HEK293 (cell line): ENCODE results near the gene ARHGEF2.
A peak's percentile ranks its signal among the peaks of the same experiment; 100 is the strongest.

Experiments
- EGR2 ChIP-seq: fragments of 450-650 bp; formaldehyde crosslinking; IDR thresholded peaks from 2 replicates; pipeline ENCODE4 v1.5.1; 2016; ENCODE audit warnings: low read depth, missing biosample characterization, missing genetic modification characterization
- FEZF1 ChIP-seq: fragments of 450-650 bp; formaldehyde crosslinking; IDR thresholded peaks from 2 replicates; pipeline ENCODE4 v1.5.1; 2016; ENCODE audit warnings: missing biosample characterization, missing genetic modification characterization
- GLI4 ChIP-seq: fragments of 450-650 bp; formaldehyde crosslinking; IDR thresholded peaks from 2 replicates; pipeline ENCODE4 v1.5.1; 2016; ENCODE audit warnings: missing biosample characterization, missing genetic modification characterization
- HOXD13 ChIP-seq: sonication (generic); formaldehyde crosslinking; IDR thresholded peaks from 2 replicates; pipeline ENCODE4 v1.8.0; 2022; ENCODE audit warnings: missing genetic modification reagents, borderline replicate concordance
- IKZF3 ChIP-seq: fragments of 450-650 bp; IDR thresholded peaks from 2 replicates; pipeline ENCODE4 v1.5.0; 2018; ENCODE audit warnings: missing biosample characterization, mild to moderate bottlenecking, missing genetic modification characterization, moderate library complexity
- SP2 ChIP-seq: fragments of 450-650 bp; formaldehyde crosslinking; IDR thresholded peaks from 2 replicates; pipeline ENCODE4 v1.5.1; 2016; ENCODE audit warnings: missing biosample characterization, missing genetic modification characterization
- YY2 ChIP-seq: fragments of 450-650 bp; formaldehyde crosslinking; IDR thresholded peaks from 2 replicates; pipeline ENCODE4 v1.5.1; 2016; ENCODE audit warnings: missing biosample characterization, missing genetic modification characterization
- ZBTB1 ChIP-seq: fragments of 450-650 bp; formaldehyde crosslinking; IDR thresholded peaks from 2 replicates; pipeline ENCODE4 v1.5.1; 2016; ENCODE audit warnings: missing biosample characterization, missing genetic modification characterization
- ZBTB20 ChIP-seq: fragments of 450-650 bp; formaldehyde crosslinking; IDR thresholded peaks from 2 replicates; pipeline ENCODE4 v1.5.1; 2016; ENCODE audit warnings: missing biosample characterization, missing genetic modification characterization
- ZEB2 ChIP-seq: fragments of 450-650 bp; formaldehyde crosslinking; IDR thresholded peaks from 2 replicates; pipeline ENCODE4 v1.5.1; 2016; ENCODE audit warnings: missing biosample characterization, missing genetic modification characterization
- ZIC2 ChIP-seq: fragments of 450-650 bp; formaldehyde crosslinking; IDR thresholded peaks from 2 replicates; pipeline ENCODE4 v1.5.1; 2016; ENCODE audit warnings: missing biosample characterization, missing genetic modification characterization
- ZNF157 ChIP-seq: fragments of 450-650 bp; formaldehyde crosslinking; IDR thresholded peaks from 2 replicates; pipeline ENCODE4 v1.5.1; 2016; ENCODE audit warnings: missing biosample characterization, missing genetic modification characterization
- ZNF24 ChIP-seq: fragments of 450-650 bp; formaldehyde crosslinking; IDR thresholded peaks from 2 replicates; pipeline ENCODE4 v1.5.1; 2016; ENCODE audit warnings: missing biosample characterization, missing genetic modification characterization
- ZNF248 ChIP-seq: fragments of 450-650 bp; formaldehyde crosslinking; IDR thresholded peaks from 2 replicates; pipeline ENCODE4 v1.5.1; 2017; ENCODE audit warnings: missing biosample characterization, missing genetic modification characterization
- ZNF391 ChIP-seq: fragments of 450-650 bp; formaldehyde crosslinking; IDR thresholded peaks from 2 replicates; pipeline ENCODE4 v1.5.1; 2016; ENCODE audit warnings: low read depth, missing biosample characterization, missing genetic modification characterization, borderline replicate concordance
- ZNF544 ChIP-seq: fragments of 450-650 bp; formaldehyde crosslinking; IDR thresholded peaks from 2 replicates; pipeline ENCODE4 v1.5.0; 2017; ENCODE audit warnings: missing biosample characterization, missing genetic modification characterization
- ZNF585B ChIP-seq: fragments of 450-650 bp; formaldehyde crosslinking; IDR thresholded peaks from 2 replicates; pipeline ENCODE4 v1.5.1; 2016; ENCODE audit warnings: missing biosample characterization, missing genetic modification characterization
- ZNF701 ChIP-seq: fragments of 450-650 bp; formaldehyde crosslinking; IDR thresholded peaks from 2 replicates; pipeline ENCODE4 v1.5.1; 2016; ENCODE audit warnings: missing biosample characterization, missing genetic modification characterization
- TF ChIP-seq, protein P1 (sequence below): fragments of 450-650 bp; formaldehyde crosslinking; IDR thresholded peaks from 2 replicates; pipeline ENCODE4 v1.5.1; 2016; ENCODE audit warnings: missing biosample characterization, missing genetic modification characterization
- TF ChIP-seq, protein P2 (sequence below): fragments of 450-650 bp; formaldehyde crosslinking; IDR thresholded peaks from 2 replicates; pipeline ENCODE4 v1.5.1; 2016; ENCODE audit warnings: missing biosample characterization, missing genetic modification characterization
- TF ChIP-seq, protein P3 (sequence below): fragments of 450-650 bp; formaldehyde crosslinking; IDR thresholded peaks from 2 replicates; pipeline ENCODE4 v1.5.1; 2016; ENCODE audit warnings: missing biosample characterization, missing genetic modification characterization
- TF ChIP-seq, protein P4 (sequence below): fragments of 450-650 bp; formaldehyde crosslinking; IDR thresholded peaks from 2 replicates; pipeline ENCODE4 v1.5.1; 2016; ENCODE audit warnings: missing biosample characterization, missing genetic modification characterization
- TF ChIP-seq, protein P5 (sequence below): fragments of 450-650 bp; formaldehyde crosslinking; IDR thresholded peaks from 2 replicates; pipeline ENCODE4 v1.5.1; 2016; ENCODE audit warnings: missing biosample characterization, missing genetic modification characterization
- TF ChIP-seq, protein P6 (sequence below): fragments of 450-650 bp; formaldehyde crosslinking; IDR thresholded peaks from 2 replicates; pipeline ENCODE4 v1.5.1; 2016; ENCODE audit warnings: missing biosample characterization, missing genetic modification characterization
- TF ChIP-seq, protein P7 (sequence below): fragments of 450-650 bp; formaldehyde crosslinking; conservative IDR thresholded peaks from 2 replicates; pipeline ENCODE4 v1.5.1; 2016; ENCODE audit warnings: low read depth, missing biosample characterization, missing genetic modification characterization

Gene ARHGEF2

DNA sequence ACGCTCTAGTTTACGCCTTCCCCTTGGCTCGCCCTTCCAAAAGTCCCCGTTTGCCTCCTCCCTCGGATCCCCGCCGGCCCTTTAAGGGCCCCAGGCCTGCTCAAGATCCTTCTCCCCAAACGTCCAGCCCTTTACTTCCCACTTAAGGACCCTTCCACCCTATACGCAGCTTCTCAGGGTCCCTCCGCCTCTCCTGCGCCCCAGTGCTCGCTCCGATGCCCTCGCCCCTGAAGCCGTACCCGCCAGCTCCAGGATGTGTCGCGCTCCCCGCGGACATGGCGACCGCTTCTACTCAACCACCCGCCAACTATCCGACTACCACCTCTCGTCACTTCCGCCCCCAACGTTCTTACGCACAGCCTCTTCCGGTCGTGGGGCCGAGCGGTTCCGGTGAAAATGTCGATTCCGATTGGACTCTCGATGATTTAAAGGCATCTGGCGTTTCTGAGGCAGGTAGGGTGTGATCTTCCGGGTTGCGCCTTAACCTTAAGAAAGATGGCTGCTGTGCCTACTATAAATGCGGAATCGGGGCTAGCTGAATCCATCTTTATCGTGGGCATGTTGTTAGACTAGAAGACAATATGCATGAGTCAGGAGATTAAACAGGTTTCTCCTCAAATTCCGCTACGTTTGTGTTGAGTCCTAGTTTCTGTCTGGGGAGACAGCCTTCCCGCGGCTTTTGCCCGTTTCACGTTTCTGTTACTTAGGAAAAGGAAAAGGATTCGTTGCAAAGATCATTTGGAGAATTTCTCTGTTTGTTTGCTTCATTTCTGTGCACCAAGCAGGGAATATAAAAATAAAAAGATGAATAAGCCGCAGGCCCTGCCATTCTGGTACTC, 44.0 kb downstream of the ARHGEF2 start, which contains the start of gene KHDC4 (continued):
- TF ChIP-seq, protein P1, sequence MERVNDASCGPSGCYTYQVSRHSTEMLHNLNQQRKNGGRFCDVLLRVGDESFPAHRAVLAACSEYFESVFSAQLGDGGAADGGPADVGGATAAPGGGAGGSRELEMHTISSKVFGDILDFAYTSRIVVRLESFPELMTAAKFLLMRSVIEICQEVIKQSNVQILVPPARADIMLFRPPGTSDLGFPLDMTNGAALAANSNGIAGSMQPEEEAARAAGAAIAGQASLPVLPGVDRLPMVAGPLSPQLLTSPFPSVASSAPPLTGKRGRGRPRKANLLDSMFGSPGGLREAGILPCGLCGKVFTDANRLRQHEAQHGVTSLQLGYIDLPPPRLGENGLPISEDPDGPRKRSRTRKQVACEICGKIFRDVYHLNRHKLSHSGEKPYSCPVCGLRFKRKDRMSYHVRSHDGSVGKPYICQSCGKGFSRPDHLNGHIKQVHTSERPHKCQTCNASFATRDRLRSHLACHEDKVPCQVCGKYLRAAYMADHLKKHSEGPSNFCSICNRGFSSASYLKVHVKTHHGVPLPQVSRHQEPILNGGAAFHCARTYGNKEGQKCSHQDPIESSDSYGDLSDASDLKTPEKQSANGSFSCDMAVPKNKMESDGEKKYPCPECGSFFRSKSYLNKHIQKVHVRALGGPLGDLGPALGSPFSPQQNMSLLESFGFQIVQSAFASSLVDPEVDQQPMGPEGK (tag by site-specific recombination): peak; percentile 35; the same call in 1 of the 2 replicates
- no peak for TF ChIP-seq ZNF157 (tag by site-specific recombination)
- TF ChIP-seq, protein P2, sequence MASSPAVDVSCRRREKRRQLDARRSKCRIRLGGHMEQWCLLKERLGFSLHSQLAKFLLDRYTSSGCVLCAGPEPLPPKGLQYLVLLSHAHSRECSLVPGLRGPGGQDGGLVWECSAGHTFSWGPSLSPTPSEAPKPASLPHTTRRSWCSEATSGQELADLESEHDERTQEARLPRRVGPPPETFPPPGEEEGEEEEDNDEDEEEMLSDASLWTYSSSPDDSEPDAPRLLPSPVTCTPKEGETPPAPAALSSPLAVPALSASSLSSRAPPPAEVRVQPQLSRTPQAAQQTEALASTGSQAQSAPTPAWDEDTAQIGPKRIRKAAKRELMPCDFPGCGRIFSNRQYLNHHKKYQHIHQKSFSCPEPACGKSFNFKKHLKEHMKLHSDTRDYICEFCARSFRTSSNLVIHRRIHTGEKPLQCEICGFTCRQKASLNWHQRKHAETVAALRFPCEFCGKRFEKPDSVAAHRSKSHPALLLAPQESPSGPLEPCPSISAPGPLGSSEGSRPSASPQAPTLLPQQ: peak; percentile 74; the same call in 1 of the 2 replicates
- TF ChIP-seq, protein P3, sequence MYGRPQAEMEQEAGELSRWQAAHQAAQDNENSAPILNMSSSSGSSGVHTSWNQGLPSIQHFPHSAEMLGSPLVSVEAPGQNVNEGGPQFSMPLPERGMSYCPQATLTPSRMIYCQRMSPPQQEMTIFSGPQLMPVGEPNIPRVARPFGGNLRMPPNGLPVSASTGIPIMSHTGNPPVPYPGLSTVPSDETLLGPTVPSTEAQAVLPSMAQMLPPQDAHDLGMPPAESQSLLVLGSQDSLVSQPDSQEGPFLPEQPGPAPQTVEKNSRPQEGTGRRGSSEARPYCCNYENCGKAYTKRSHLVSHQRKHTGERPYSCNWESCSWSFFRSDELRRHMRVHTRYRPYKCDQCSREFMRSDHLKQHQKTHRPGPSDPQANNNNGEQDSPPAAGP: peak; percentile 81
- TF ChIP-seq HOXD13 (CRISPR knock-in tag): peak; percentile 100
- TF ChIP-seq, protein P4, sequence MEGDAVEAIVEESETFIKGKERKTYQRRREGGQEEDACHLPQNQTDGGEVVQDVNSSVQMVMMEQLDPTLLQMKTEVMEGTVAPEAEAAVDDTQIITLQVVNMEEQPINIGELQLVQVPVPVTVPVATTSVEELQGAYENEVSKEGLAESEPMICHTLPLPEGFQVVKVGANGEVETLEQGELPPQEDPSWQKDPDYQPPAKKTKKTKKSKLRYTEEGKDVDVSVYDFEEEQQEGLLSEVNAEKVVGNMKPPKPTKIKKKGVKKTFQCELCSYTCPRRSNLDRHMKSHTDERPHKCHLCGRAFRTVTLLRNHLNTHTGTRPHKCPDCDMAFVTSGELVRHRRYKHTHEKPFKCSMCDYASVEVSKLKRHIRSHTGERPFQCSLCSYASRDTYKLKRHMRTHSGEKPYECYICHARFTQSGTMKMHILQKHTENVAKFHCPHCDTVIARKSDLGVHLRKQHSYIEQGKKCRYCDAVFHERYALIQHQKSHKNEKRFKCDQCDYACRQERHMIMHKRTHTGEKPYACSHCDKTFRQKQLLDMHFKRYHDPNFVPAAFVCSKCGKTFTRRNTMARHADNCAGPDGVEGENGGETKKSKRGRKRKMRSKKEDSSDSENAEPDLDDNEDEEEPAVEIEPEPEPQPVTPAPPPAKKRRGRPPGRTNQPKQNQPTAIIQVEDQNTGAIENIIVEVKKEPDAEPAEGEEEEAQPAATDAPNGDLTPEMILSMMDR: peak; percentile 17; the same call in 1 of the 2 replicates
- 0 out of 2 replicates have a peak, but pooled peaks have one; percentile 12 for TF ChIP-seq EGR2 (tag by site-specific recombination)
- no peak for TF ChIP-seq FEZF1
- TF ChIP-seq ZNF24: peak; percentile 40; the same call in 1 of the 2 replicates
- TF ChIP-seq, protein P5, sequence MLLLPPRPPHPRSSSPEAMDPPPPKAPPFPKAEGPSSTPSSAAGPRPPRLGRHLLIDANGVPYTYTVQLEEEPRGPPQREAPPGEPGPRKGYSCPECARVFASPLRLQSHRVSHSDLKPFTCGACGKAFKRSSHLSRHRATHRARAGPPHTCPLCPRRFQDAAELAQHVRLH (tag by site-specific recombination): peak; percentile 100
- TF ChIP-seq ZNF248 (tag by site-specific recombination): no peak
- TF ChIP-seq, protein P6, sequence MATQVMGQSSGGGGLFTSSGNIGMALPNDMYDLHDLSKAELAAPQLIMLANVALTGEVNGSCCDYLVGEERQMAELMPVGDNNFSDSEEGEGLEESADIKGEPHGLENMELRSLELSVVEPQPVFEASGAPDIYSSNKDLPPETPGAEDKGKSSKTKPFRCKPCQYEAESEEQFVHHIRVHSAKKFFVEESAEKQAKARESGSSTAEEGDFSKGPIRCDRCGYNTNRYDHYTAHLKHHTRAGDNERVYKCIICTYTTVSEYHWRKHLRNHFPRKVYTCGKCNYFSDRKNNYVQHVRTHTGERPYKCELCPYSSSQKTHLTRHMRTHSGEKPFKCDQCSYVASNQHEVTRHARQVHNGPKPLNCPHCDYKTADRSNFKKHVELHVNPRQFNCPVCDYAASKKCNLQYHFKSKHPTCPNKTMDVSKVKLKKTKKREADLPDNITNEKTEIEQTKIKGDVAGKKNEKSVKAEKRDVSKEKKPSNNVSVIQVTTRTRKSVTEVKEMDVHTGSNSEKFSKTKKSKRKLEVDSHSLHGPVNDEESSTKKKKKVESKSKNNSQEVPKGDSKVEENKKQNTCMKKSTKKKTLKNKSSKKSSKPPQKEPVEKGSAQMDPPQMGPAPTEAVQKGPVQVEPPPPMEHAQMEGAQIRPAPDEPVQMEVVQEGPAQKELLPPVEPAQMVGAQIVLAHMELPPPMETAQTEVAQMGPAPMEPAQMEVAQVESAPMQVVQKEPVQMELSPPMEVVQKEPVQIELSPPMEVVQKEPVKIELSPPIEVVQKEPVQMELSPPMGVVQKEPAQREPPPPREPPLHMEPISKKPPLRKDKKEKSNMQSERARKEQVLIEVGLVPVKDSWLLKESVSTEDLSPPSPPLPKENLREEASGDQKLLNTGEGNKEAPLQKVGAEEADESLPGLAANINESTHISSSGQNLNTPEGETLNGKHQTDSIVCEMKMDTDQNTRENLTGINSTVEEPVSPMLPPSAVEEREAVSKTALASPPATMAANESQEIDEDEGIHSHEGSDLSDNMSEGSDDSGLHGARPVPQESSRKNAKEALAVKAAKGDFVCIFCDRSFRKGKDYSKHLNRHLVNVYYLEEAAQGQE: 0 out of 2 replicates have a peak, but pooled peaks have one; percentile 37
- TF ChIP-seq GLI4 (tag by site-specific recombination): 0 out of 2 replicates have a peak, but pooled peaks have one; percentile 74
- peak; percentile 11; the same call in 1 of the 2 replicates for TF ChIP-seq ZBTB1
- TF ChIP-seq ZNF585B: no peak
- TF ChIP-seq ZNF701 (tag by site-specific recombination): no peak
- TF ChIP-seq ZNF544 (tag by site-specific recombination): no peak
- peak; percentile 48; the same call in 1 of the 2 replicates for TF ChIP-seq ZNF391
- TF ChIP-seq ZIC2 (tag by site-specific recombination): peak; percentile 45
- TF ChIP-seq ZBTB20 (tag by site-specific recombination): peak; percentile 62
- TF ChIP-seq SP2: peak; percentile 100
- peak; percentile 69 for TF ChIP-seq ZEB2 (tag by site-specific recombination)
- TF ChIP-seq, protein P7, sequence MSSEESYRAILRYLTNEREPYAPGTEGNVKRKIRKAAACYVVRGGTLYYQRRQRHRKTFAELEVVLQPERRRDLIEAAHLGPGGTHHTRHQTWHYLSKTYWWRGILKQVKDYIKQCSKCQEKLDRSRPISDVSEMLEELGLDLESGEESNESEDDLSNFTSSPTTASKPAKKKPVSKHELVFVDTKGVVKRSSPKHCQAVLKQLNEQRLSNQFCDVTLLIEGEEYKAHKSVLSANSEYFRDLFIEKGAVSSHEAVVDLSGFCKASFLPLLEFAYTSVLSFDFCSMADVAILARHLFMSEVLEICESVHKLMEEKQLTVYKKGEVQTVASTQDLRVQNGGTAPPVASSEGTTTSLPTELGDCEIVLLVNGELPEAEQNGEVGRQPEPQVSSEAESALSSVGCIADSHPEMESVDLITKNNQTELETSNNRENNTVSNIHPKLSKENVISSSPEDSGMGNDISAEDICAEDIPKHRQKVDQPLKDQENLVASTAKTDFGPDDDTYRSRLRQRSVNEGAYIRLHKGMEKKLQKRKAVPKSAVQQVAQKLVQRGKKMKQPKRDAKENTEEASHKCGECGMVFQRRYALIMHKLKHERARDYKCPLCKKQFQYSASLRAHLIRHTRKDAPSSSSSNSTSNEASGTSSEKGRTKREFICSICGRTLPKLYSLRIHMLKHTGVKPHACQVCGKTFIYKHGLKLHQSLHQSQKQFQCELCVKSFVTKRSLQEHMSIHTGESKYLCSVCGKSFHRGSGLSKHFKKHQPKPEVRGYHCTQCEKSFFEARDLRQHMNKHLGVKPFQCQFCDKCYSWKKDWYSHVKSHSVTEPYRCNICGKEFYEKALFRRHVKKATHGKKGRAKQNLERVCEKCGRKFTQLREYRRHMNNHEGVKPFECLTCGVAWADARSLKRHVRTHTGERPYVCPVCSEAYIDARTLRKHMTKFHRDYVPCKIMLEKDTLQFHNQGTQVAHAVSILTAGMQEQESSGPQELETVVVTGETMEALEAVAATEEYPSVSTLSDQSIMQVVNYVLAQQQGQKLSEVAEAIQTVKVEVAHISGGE: peak; percentile 93
- TF ChIP-seq YY2: peak; percentile 88
- no peak for TF ChIP-seq IKZF3 (tag by site-specific recombination)
